Esophagus squamous epithelium (tissue), 4 donors: ENCODE results near the gene TPO.

Experiments
- CTCF ChIP-seq, 6 experiments: fragments of 450-650 bp in 4 of 6; fragments of 200-600 bp in 2 of 6; sonication (generic) in 2 of 6; IDR thresholded peaks; one replicate each; pipeline ENCODE4 v1.5.1; 2016 to 2019; ENCODE audit warnings: antibody characterized with exemption in 6 of 6, mild to moderate bottlenecking in 4 of 6, moderate library complexity in 4 of 6
- POLR2A ChIP-seq, 4 donors: fragments of 450-650 bp; IDR thresholded peaks; one replicate each; pipeline ENCODE4 v1.6.1; 2017; ENCODE audit warnings: antibody characterized with exemption in 4 of 4, mild to moderate bottlenecking in 4 of 4, moderate library complexity in 3 of 4

GRCh38 chr2:1584051-1584531 is 170.8 kb downstream of the TPO start:
- TF ChIP-seq CTCF (IDR thresholded peaks at IDR 0.05) = no peak
- TF ChIP-seq POLR2A (IDR thresholded peaks at IDR 0.05) = no peak
